Measurements from ENCODE around the gene CD79A.

CD79A gene

DNA sequence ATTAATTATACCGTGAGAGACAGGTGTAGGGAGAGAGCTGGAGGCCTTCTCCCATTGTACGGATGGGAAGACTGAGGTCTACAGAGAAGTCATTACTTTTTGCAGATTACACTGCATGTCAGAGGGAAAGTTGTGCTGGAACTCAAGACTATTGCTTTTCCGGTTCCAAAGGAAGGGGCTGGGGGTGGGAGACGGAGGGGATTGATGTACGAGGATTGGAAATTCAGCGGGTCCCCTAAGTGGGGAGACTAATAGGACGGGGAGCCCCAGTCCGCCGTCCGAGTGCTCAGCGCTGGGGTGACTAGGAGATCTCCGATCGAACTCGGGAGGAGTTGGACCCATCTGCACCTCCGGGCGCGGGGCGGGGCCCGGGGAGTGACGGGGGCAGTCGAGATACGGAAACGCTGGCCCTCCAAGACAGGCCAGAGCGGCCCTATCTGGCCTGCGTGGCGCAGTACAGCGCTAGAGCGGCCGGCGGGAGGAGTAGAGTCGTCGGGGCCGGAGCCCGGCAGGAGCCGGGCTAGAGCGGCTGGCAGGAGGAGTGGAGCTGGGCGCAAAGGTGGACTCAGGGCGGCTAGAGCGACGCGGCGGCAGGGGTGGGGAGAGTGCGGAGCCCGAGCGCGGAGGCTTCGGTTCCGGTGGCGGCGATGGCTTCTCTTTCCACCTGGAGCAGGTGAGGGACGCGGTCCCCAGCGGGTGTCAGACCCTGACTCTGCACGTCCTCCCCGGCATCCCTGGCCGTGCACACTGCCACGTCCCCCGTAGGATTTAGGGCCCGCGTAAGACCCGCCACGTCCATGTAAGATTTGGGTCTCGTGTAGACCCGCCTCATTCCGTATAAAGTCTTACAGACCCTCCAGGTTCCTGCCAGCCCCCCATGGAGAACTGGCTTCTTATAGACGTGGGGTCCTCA, 7.0 kb downstream of the CD79A start:
- DNase-seq (ENCODE audit: low spot score), result peak; percentile 97

DNA sequence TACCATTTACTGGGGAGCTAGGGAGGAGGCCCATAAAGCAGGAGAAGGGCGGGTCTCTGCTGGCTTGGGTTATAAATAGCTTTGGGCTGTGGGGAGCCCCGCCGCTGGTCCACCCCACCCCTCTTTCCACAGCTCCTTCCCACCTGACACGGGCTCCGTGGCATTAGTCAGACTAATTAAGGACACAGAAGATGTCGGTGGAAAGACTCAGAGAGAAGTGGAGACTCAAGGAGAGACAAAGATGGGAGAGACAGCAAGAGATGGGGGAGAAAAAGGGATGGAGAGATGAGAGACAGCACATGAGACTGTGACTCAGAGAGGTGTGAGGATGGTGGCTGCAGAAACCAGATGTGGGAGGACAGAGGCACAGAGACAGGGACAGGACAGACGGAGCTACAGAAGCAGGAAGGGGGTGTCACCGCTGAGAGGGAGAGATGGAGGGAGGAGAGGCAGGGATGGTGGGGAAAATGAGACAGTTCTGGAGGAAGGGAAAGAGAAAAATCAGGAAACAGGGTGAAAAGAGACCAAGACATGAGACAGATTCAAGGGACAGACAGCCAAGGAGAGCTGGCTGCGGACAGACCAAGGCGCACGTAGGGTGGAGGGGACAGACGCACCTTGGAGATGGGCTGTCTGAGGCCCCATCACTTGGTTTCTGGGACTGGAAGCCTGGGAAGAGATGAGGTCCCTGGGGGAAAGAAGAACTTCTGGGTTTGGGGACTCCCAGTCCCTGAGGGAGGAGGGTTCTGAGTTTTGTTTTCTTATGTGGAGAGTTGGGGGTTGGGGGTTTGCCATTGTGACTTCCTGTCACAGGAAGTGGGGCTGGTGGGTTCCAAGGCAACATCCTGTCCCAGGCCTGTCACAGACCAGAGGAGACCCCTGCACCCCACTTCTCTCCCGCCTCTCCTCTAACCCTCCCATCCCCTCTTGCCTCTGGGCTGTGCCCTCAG, 10.0 kb downstream of the CD79A start:
- no peak for DNase-seq (ENCODE audit: low spot score)

DNA sequence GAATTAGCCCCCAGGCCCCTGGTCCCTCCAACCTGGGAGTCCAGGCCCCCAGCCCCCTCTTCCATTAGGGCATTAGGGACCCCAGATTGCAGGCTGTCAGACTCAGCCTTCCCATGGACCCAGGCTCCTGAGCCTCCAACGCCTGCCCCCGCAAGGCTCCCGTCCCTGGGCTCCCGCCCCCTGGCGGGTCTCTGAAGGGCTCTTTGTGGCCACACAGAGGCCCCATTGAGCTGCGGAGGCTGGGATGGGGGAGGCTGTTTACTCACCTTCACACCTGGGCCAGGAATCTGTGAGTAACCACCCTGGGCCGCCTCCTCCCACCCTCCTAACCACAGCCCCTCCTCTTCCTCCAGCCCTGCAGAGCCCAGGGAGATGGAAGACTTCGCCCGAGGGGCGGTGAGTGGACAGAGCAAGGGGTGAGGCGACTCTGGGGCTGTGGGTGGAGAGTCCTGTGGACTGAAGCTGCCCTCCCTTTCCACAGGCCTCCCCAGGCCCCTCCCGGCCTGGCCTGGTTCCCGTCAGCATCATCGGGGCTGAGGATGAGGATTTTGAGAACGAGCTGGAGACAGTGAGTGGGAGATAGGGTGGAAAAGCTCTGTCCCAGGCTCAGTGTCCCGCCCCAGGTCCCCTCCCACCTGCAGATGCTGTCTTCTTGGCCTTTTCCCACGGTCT, 10.8 kb downstream of the CD79A start:
- peak; percentile 84 for DNase-seq (ENCODE audit: low spot score)

DNA sequence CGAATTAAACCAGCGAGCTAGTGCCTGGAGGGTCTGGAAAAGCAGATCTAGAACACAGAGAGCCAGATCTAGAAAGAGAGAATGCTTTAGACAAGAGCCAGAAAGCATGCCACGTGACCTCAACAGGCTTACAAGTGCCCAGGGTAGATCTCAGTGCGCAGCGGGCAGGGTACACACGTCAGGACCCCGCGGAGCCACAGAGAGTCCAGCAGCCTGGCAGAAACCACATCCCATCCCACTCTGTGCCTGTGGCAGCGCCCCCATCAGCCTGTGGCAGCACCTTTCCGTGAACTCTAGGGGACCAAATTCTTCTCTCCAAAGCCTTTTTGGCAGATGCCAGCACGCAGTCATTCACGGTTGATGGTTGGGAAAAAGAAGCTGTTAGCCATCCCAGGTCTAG, 11.8 kb downstream of the CD79A start:
- DNase-seq (ENCODE audit: low spot score), result no peak

DNA sequence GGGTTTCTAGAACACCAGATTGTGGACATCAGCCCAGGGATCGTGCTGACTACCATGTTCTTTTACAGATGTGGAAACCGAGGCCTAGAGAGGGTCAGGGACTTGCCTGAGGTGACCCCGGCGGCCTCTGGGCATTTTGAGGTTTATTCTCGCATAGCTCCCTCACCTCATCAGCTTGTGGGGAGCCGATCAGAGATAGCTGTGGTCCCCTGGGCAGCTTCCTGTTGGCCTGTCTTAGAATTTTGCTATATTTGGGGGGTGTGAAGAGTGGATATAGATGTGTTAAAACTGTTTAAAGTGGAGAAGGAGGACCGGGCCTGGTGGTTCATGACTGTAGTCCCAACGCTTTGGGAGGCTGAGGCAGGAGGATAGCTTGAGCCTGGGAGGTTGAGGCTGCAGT, 12.8 kb downstream of the CD79A start:
- no peak for DNase-seq (ENCODE audit: low spot score)

DNA sequence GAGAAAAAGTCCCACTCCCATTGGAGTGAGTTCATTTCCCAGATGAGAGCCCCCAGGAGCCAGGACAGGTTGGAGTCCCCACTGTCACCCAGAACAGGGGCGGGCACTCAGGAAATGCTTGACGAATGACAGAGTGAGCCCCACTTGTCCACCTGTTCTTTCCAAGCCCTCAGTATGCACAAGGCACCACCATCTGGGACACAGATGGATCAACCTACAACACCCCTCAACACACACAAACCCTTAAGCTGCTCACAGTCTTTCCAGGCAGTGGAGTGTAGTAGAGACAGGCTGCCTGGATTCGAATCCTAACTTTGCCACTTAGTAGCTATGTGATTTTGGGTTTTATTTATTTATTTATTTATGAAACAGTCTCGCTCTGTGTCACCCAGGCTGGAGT, 13.9 kb downstream of the CD79A start:
- no peak for DNase-seq (ENCODE audit: low spot score)

DNA sequence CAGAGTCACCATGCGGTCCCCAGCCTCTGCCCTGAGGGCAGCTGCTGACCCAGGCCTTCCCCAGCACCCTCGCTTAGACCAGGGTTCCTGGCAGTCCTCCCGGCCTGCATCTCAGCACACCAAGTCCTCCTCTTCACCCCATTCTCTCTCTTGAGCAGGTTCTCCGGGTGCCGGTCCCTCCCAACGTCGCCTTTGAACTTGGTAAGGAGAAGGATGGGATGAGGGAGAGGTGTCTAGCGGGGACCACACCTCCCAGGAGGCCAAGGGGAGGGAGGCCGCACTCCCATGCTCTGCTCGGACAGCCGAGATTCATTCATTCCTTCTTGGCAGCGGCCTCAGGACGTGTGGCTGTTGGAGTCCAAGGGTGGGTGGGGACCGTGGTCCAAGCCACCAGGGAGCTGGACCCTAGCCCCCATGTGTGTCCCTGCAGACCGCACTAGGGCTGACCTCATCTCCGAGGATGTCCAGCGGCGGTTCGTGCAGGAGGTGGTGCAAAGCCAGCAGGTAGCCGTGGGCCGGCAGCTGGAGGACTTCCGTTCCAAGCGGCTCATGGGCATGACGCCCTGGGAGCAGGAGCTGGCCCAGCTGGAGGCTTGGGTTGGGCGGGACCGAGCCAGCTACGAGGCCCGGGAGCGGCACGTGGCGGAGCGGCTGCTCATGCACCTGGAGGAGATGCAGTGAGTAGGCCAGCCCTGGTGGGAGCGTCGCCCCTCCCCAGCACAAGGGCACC, 15.3 kb downstream of the CD79A start:
- DNase-seq (ENCODE audit: low spot score), result no peak

DNA sequence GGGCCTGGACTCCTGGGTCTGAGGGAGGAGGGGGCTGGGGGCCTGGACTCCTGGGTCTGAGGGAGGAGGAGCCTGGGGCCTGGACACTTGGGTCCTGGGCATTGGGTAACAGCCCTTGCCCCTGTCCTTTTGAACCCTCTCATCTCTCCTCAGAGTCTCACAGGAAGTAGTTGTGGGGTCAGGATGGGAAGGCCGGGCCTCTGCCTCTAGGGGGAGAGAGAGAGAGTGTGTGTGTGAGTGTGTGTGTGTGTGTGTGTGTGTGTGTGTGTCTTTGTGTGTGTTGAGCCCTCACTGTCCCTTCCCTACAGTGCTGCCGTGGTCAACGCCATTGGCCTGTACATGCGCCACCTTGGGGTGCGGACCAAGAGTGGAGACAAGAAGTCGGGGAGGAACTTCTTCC, 16.8 kb downstream of the CD79A start:
- no peak for DNase-seq (ENCODE audit: low spot score)

DNA sequence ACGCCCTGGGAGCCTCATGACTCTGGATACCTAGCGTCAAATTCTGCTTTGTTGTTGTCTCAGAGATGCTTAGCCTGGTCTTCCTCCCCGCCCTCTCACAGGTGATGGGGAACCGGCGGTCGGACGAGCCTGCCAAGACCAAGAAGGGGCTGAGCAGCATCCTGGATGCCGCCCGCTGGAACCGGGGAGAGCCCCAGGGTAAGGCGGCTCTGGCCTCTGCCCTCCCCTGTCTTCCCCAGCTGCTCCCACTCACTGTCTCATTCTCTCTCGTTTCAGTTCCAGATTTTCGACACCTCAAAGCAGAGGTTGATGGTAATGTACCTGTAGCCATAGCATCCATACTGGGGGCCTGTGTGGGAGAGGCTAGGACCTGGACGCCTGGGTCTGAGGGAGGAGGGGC, 17.3 kb downstream of the CD79A start:
- no peak for DNase-seq (ENCODE audit: low spot score)

DNA sequence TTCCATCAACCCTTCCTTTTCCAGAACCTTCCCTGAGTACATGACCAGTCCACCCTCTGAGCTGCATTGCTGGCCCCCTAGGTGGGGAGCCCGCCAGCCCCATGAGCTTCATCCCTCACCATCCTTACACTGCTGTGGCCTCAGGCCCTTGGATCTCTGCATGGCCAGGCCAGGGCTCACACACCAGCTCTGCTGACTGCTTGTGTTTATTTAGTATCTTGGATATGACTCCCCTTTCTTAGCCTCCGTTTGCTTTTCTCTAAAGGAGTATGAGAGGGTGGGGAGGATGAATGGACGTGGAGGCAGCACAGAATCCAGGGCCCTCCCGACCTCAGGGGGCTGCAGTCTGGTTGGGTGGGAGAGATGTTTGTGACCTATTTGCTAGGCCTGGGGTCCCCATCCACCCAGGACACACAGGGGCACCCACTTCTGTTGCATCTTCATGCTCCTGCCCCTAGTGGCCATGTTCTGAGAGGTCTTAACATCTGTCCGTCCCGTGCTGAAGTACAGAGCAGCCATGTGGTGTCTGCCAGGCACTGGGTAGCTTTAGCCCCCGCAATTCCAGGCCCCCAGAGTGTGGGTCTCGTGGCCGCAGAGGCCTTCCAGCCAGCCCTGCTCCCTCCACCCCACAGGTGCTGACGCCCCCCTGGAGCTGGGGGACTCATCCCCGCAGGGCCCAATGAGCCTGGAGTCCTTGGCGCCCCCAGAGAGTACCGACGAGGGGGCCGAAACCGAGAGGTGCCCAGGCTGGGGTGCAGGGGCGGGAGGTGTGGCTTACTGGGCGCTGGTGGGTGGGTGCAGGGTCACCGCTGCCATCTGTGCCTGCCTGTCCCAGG, 18.9 kb downstream of the CD79A start:
- no peak for DNase-seq (ENCODE audit: low spot score)

DNA sequence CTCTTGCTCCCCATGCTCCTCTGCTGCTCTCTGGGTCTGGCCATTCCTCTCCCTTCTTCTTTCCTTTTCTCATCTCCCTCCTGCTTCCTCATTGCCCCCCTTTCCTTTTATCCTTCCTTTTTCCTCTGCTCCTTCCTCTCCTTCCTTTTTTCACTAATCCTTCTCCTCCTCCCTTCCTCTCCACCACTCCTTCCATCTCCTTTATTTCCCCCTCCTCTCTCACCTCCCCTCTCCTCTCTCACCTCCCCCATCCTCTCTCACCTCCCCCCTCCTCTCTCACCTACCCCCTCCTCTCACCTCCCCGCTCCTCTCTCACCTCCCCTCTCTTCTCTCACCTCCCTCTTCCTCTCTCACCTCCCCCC, 19.5 kb downstream of the CD79A start:
- no peak for DNase-seq (ENCODE audit: low spot score)

DNA sequence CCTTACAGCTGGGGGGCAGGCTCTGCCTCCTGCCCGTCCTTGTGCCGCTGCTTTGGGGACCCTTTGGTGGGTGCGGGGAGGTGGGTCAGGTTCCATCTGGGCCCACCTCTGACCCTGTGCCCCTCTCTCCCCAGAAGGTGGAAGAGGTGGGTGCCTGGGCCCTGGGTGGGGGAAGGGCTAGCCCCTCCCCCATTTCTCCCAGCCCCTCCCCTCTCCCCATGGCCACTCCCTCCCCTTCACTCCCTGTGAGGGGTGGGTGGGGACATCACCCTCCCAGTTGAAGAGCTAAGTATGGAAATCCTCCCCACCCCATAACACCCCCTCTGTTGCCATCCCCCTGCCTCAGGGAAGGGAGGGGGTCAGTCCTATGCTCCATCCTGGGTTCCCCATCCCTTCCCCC, 20.1 kb downstream of the CD79A start:
- DNase-seq (ENCODE audit: low spot score), result no peak

DNA sequence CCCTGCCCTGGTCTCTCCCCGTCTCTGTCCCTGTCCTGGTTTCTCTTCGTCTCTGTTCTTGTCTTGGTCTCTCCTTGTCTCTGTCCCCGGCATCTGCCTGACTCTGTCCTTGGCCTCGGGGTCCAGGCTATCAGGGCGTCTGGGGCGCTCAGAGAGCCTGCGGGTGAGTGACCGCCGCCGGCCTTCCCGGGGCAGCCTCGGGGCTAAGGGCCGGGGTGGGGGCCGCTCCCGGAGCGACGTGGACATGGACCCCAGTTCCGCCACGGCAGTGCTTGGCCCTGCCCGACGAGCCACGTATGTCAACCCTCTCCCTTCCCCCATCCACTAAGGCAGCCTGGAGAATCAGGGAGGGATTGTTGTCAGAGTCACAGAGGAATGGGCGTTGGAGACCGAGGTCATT, 20.7 kb downstream of the CD79A start:
- no peak for DNase-seq (ENCODE audit: low spot score)

DNA sequence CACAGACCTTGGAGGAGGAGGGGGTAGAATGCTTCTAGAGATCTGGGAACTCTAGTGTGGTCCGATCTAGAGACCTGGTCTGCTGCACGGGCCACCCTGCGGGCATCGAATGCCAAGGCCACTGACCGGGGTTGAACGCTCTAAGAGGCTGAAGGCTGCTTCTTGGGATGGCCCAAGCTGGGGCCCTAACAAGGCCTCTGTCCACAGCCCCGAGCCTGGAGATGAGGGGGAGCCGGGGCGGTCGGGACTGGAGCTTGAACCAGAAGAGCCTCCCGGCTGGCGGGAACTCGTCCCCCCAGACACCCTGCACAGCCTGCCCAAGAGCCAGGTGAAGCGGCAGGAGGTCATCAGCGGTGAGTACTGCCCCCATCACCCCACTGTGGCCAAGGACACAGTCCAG, 21.2 kb downstream of the CD79A start:
- no peak for DNase-seq (ENCODE audit: low spot score)

DNA sequence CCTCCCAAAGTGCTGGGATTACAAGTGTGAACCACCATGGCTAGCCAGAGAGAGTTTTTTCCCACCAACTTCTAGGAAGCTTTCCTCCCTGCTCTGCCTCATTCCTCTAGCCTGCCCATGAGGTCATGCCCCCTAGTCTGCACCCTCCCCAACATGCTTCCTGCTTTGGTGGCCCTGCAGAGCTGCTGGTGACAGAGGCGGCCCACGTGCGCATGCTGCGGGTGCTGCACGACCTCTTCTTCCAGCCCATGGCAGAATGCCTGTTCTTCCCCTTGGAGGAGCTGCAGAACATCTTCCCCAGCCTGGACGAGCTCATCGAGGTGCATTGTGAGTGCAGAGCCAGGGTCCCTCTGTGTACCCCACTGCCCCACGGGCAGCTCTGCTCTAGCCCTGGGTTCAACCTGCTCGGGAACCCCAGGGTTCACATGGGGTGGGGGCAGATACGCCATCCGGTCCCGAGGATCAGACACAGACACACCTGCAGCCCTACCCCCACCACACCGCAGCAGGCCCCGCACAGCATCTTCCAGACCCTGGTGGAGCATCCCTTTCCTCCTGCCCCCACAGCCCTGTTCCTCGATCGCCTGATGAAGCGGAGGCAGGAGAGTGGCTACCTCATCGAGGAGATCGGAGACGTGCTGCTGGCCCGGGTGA, 24.8 kb downstream of the CD79A start:
- no peak for DNase-seq (ENCODE audit: low spot score)

DNA sequence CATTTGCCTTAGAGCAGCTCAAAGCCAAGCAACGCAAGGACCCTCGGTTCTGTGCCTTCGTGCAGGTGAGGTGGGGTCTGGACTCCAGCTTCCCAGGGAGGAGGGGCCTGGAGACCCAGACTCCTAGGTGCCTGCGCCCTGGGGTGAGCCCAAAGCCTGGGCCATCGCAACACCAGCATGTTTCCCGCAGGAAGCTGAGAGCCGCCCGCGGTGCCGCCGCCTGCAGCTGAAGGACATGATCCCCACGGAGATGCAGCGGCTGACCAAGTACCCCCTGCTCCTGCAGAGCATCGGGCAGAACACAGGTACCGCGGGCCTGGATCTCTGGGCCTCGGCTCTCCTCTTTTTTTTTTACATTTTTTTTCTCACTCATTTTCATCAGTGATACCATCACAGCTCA, 25.5 kb downstream of the CD79A start:
- DNase-seq (ENCODE audit: low spot score), result no peak

DNA sequence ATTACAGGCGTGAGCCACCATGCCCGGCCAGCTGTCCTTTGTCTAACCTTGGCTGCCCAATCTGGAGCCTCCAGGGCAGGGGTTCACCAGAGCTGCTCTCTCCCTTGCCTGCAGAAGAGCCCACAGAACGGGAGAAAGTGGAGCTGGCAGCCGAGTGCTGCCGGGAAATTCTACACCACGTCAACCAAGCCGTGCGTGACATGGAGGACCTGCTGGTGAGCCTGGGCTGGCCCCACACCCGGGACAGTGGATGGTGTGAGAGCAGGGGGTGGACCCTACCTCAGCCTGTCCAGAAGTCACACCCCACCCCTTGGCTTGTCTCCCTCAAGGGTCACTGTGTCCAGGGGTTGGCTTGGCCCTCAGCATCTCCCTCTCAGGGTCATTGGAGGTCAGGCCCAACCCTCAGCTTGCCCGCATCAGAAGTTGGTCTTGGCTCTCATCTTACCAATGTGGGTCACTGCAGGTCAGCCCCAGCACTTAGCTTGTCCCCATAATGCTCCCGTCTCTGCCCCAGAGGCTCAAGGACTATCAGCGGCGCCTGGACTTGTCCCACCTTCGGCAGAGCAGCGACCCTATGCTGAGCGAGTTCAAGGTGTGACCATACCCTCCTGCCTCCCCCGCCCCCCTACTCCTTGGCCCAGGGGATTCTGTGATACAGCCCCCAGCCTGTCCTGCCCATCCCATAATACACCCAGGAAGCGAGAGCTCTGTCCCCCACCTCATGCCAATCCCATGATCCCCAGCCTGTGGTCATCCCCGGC, 26.3 kb downstream of the CD79A start:
- no peak for DNase-seq (ENCODE audit: low spot score)

DNA sequence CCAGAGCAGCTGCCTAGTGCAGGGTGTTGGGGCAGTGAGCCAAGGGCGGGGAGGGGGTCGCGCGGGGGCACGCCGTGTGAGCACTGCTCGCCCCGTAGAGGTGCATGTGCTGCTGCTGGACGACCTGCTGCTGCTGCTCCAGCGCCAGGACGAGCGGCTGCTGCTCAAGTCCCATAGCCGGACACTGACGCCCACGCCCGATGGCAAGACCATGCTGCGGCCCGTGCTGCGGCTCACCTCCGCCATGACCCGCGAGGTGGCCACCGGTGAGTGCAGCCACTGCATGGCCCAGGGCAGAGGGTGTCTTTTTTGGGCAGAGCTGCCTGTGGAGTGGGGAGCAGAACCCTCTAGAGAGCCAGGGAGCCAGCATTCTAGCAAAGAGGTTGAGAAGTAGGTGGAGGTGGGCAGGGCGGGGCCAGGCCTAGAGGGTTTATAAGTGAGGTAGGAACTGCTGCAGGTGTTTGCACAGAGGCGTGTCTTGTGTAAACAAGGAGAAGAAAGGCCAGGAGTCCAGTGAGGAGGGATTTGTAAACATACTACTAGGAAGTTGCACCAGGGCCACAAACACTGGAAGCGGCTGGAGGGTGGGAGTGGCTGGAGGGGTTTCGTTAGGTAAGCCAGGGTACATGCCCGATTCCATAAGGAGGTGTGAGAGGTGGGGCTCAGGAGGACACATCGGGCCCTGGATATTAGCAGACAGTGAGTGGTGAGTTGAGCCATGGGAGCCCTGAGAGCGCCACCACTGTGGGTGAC, 27.2 kb downstream of the CD79A start:
- DNase-seq (ENCODE audit: low spot score), result peak; percentile 88

Measured in LoVo (cell line).